Measurements from ENCODE around the gene IGFL4. TPM values are rescaled to one million over a fixed set of nuclear protein-coding genes. Genes with fewer than 3 reads are reported as not detected.
A peak's percentile ranks its signal among the peaks of the same experiment; 100 is the strongest.
"Not testable (repeated sequence)": the region's sequence is repeated elsewhere in the genome, so short reads cannot be mapped to it uniquely, and the experiment has no call there.

The IGFL4 gene
- total RNA-seq, 2 donors from 2014 or later = not detected

DNA sequence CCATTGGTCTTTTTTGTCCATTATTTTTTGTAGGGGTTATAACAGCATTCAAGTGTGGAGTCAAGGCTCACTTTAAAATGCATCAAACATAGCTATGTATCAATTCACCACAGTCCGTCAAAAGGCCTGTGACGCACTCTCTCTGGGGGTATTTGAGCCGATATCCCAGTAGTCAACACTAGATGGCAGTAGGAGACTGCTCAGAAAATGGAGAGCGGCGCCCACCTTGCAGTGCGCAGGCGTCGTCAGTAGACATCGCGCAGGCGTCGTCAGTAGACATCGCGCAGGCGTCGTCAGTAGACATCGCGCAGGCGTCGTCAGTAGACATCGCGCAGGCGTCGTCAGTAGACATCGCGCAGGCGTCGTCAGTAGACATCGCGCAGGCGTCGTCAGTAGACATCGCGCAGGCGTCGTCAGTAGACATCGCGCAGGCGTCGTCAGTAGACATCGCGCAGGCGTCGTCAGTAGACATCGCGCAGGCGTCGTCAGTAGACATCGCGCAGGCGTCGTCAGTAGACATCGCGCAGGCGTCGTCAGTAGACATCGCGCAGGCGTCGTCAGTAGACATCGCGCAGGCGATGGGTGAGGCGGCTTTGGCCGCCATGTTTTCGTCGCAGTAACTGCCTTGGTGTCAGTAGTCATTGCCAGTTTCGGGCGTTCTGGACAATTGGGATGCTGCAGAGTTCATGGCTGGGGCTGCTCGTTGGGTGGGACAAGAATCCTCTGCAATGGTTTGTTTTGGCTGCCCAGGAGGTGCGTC lies 38.0 kb upstream of the IGFL4 start:
- H3K4me3 ChIP-seq; intact Hi-C loops (cut with DNase I); H3K9me3 ChIP-seq; H3K4me1 ChIP-seq (replicated peaks); DNase-seq (ENCODE audit: low spot score); H3K27ac ChIP-seq; H3K27me3 ChIP-seq (replicated peaks; ENCODE audit: insufficient read depth); H3K36me3 ChIP-seq: not testable (repeated sequence)
- WGBS = 34% methylated on average over 16 of the region's 71 CpGs
- TF ChIP-seq, protein P1, sequence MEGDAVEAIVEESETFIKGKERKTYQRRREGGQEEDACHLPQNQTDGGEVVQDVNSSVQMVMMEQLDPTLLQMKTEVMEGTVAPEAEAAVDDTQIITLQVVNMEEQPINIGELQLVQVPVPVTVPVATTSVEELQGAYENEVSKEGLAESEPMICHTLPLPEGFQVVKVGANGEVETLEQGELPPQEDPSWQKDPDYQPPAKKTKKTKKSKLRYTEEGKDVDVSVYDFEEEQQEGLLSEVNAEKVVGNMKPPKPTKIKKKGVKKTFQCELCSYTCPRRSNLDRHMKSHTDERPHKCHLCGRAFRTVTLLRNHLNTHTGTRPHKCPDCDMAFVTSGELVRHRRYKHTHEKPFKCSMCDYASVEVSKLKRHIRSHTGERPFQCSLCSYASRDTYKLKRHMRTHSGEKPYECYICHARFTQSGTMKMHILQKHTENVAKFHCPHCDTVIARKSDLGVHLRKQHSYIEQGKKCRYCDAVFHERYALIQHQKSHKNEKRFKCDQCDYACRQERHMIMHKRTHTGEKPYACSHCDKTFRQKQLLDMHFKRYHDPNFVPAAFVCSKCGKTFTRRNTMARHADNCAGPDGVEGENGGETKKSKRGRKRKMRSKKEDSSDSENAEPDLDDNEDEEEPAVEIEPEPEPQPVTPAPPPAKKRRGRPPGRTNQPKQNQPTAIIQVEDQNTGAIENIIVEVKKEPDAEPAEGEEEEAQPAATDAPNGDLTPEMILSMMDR (IDR thresholded peaks at IDR 0.05) = peak in 3 of 4 experiments; percentile 36 to 46 (median 39)

DNA sequence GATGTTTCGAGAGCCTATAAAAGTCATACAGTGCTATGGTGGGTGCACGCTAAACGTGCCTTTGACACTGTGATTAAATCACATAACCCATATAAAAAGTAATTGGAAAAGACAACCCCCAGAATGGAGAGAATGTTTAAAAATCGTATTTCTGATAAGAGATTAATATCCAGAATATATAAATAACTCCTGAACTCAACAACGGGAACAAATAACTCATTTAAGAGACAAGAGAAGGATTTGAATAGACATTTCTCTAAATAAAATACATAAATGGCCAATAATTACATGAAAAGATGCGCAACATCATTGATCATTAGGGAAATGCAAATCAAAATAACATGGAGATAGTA lies 37.0 kb upstream of the IGFL4 start:
- H3K4me1 ChIP-seq (replicated peaks) = no peaks in the 10 kb centered on the region
- peaks cover 1% of the 10 kb centered on the region for H3K27me3 ChIP-seq (replicated peaks; ENCODE audit: insufficient read depth)
- no peak for DNase-seq (ENCODE audit: low spot score)
- no peak overlapping the region for H3K4me3 ChIP-seq
- H3K27ac ChIP-seq = no peak overlapping the region
- H3K36me3 ChIP-seq = no peaks in the 10 kb centered on the region
- 19% methylated on average over 6 of the region's 6 CpGs for WGBS
- TF ChIP-seq POLR2A (IDR thresholded peaks at IDR 0.05) = no peak
- TF ChIP-seq, protein P1 (IDR thresholded peaks at IDR 0.05) = peak in 1 of 4 experiments; percentile 3
- no peaks in the 10 kb centered on the region for H3K9me3 ChIP-seq
- intact Hi-C loops (cut with DNase I) = no loop called here

DNA sequence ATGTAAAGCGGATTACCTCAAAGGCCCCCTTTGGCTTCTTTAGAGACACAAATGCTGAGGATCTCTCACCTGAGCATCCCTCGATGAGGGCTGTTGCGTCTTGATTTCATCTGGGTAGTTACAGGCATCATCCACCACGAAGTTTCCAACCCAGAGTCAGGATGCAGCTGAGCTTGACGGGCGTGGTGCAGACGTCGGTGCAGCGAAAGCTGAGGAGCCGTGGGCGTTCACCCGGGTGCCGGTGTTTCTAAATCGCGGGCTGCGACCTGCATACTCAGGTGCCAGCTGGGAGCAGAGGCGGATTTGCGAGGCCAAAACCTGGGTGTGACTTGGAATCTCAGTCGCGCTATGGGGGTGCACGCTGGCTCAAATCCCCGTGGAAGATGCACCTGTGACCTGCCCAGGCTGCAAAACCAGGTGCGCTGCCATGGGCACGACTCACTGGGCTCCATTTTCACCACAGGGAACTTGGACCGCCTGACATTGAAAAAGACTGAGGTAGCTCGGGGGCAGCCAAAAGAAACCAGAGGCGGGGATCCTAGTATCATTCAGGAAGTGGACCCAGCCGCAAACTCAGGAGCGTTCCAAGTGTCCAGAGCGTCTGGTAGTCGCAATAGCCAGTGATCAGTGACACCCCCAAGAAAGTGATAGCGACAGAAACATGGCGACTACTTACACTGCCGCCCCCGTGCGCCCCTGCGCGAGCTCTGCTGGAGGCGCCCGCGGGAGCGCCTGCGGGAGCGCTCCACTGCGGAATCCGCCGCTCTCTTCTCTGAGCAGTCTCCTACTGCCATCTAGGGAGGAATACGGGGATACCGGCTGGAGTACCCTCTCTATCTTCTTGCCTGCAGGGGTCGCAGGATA lies 36.4 kb upstream of the IGFL4 start:
- Histone ChIP-seq H3K9me3 (no peaks in the 10 kb centered on the region), H3K27me3 (replicated peaks; ENCODE audit: insufficient read depth) (peaks cover 2% of the 10 kb centered on the region), H3K27ac (no peak overlapping the region), H3K36me3 (no peaks in the 10 kb centered on the region), H3K4me1 (replicated peaks) (no peaks in the 10 kb centered on the region), H3K4me3 (peak overlapping the region in 1 of 2 donors; percentile 3)
- TF ChIP-seq POLR2A (IDR thresholded peaks at IDR 0.05) (no peak), POLR2AphosphoS5 (IDR thresholded peaks at IDR 0.05) (peak; percentile 34)
- TF ChIP-seq, protein P1 (IDR thresholded peaks at IDR 0.05) = peak in 3 of 4 experiments; percentile 71 to 88 (median 80)
- WGBS = 4% methylated on average over 37 of the region's 50 CpGs
- intact Hi-C loops (cut with DNase I) = no loop called here
- DNase-seq (ENCODE audit: low spot score) = peak; percentile 46

DNA sequence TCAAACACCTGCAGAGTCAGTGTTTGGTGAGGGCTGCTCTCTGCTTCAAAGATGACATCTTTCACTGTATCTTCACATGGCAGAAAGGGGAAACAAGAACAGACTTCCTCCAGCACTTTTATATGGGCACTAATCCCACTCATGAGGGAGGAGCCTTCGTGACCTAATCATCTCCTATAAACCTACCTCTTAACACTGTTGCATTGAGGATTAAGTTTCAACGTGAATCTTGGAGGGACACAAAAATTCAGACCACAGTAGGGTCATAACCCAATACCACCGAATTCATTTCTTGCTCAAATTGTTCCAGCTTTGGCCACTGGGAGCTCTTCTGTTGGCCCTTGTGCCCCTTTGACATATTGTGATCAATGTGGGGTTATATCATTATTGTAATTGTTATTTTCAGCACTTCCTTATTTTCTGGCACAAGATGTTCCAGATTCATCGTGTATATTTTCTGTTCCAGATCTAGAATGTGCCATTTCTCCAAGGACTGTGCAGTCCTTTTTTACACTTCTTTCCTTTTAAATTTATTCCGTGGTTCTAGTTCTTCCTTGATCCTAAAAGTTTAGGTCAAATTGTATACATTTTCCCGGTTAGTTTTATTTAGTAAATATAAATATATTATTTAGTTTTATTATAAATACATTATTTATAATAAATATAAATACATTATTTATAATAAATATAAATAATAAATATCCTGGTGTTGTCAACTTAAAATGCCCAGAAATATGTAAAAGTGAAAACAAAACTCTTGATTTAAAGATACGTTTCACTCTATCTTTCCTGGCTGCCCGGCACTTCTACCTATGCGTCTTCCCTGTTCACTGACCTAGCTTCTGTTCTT lies 35.5 kb upstream of the IGFL4 start:
- intact Hi-C loops (cut with DNase I) = no loop called here
- TF ChIP-seq POLR2AphosphoS5 (IDR thresholded peaks at IDR 0.05) (no peak), POLR2A (IDR thresholded peaks at IDR 0.05) (no peak)
- TF ChIP-seq, protein P1 (IDR thresholded peaks at IDR 0.05) = no peak
- H3K4me1 ChIP-seq (replicated peaks) = no peaks in the 10 kb centered on the region
- H3K27ac ChIP-seq = no peak overlapping the region
- peaks cover 2% of the 10 kb centered on the region for H3K27me3 ChIP-seq (replicated peaks; ENCODE audit: insufficient read depth)
- H3K4me3 ChIP-seq = no peak overlapping the region
- 48% methylated on average over 9 of the region's 9 CpGs for WGBS
- H3K36me3 ChIP-seq = no peaks in the 10 kb centered on the region
- no peak for DNase-seq (ENCODE audit: low spot score)
- H3K9me3 ChIP-seq = no peaks in the 10 kb centered on the region

Data from prostate gland (tissue), 2 donors.